MCF 10A (cell line): ENCODE data around the gene LSR. TPM values are rescaled to one million over a fixed set of nuclear protein-coding genes. Genes with fewer than 3 reads are reported as not detected.
"Not testable (repeated sequence)": the region's sequence is repeated elsewhere in the genome, so short reads cannot be mapped to it uniquely, and the experiment has no call there.

Experiments used
- BruUV-seq: library from RNA; stranded (reverse); fragments of 400-500 nt; replicated peaks from 2 replicates; lab custom pipeline; 2021; lab: Mats Ljungman, UMichigan
- CTCF ChIA-PET: fragments of 300-600 bp; sonication (Branson Sonifier 250); formaldehyde crosslinking; extraction: SDS; loops from one replicate; lab custom pipeline; 2021; ENCODE audit warnings: antibody characterized with exemption, inconsistent platforms; lab: Yijun Ruan, JAX
- POLR2A ChIA-PET: fragments of 300-600, 350-650 bp; sonication (Branson Sonifier 250); formaldehyde crosslinking; extraction: SDS; loops from one replicate; lab custom pipeline; 2020; ENCODE audit warnings: antibody characterized with exemption, inconsistent platforms; lab: Yijun Ruan, JAX
- DNase-seq: peaks from one replicate; pipeline ENCODE4 v3.0.0-alpha.2; 2018; ENCODE audit not compliant: unreplicated experiment
- H3K27ac Mint-ChIP-seq: one replicate; pipeline ENCODE4 v1.8.0; 2022; ENCODE audit warnings: mild to moderate bottlenecking, low read depth, mixed read lengths; ENCODE audit not compliant: unreplicated experiment
- H3K27me3 Mint-ChIP-seq: one replicate; pipeline ENCODE4 v1.8.0; 2022; ENCODE audit warnings: mixed read lengths; ENCODE audit not compliant: insufficient read depth, unreplicated experiment
- H3K36me3 Mint-ChIP-seq: one replicate; pipeline ENCODE4 v1.8.0; 2022; ENCODE audit warnings: mild to moderate bottlenecking, moderate library complexity, mixed read lengths; ENCODE audit not compliant: insufficient read depth, unreplicated experiment
- H3K4me1 Mint-ChIP-seq: one replicate; pipeline ENCODE4 v1.8.0; 2022; ENCODE audit warnings: mixed read lengths; ENCODE audit not compliant: insufficient read depth, unreplicated experiment
- H3K4me3 Mint-ChIP-seq: one replicate; pipeline ENCODE4 v1.8.0; 2022; ENCODE audit warnings: mild to moderate bottlenecking, moderate library complexity, mixed read lengths; ENCODE audit not compliant: unreplicated experiment
- H3K9me3 Mint-ChIP-seq: one replicate; pipeline ENCODE4 v1.8.0; 2022; ENCODE audit warnings: mixed read lengths; ENCODE audit not compliant: unreplicated experiment
- intact Hi-C: fragments of 100-400 bp; cut with micrococcal nuclease; formaldehyde crosslinking; loops from 2 replicates; pipeline ENCODE4 v1.14.1; 2022
- total RNA-seq: library from RNA; stranded (reverse); gene quantifications from 2 replicates; pipeline ENCODE4 v1.2.3, GENCODE V29; 2022
- TF ChIP-seq, protein P1 (sequence below): fragments of 200-600 bp; IDR thresholded peaks from one replicate; pipeline ENCODE4 v1.8.0; 2022; ENCODE audit warnings: antibody characterized with exemption, mild to moderate bottlenecking; ENCODE audit not compliant: unreplicated experiment

Gene LSR
- total RNA-seq, 1 experiment from 2014 or later: 64.1 TPM

DNA sequence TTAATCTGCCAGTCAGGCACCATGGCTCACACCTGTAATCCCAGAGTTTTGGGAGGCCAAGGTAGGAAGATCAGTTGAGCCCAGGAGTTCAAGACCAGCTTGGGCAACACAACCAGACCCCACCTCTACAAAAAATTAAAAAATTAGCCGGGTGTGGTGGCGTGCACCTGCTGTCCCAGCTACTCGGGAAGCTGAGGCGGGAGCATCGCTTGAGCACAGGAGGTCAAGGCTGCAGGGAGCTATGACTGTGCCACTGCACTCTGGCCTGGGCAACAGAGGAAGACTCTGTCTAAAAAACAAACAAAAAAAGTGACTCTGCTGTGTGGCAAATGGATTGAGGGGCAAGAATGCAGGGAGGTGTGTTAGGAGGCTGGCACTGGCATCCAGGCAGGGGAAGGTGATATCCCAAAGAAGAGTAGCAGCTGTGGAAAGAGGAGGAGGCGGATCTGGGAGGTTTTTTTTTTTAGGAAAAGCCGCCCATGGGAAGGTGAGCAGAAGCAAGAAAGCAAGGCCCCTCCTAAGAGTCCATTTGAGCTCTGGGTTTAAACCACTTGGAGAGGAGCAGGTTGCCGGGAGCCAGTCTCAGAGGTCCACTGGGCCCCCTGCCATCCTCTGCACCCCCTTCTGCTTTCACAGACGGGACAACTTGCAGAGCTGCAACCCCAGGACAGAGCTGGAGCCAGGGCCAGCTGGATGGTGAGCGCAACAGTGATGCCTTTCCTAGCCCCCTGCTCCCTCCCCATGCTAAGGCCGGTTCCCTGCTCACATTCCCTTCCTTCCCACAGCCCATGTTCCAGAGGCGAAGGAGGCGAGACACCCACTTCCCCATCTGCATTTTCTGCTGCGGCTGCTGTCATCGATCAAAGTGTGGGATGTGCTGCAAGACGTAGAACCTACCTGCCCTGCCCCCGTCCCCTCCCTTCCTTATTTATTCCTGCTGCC, 35.6 kb downstream of the LSR start:
- Mint-ChIP-seq H3K27me3 (peaks cover 28% of the 10 kb centered on the region), H3K4me1 (no peaks in the 10 kb centered on the region), H3K36me3 (peaks cover 5% of the 10 kb centered on the region), H3K27ac (no peak overlapping the region), H3K4me3 (no peak overlapping the region), H3K9me3 (no peaks in the 10 kb centered on the region)
- no TSS peak for BruUV-seq
- DNase-seq: no peak
- ChIA-PET POLR2A (no interaction called here), CTCF (interaction anchor here (0.7 to 1.4 kb wide), 4 partner anchors 20 to 221 kb away, joined by 3 to 6 read pairs (median 4); no protein-coding TSS in a partner anchor)
- intact Hi-C loops: no loop called here
- TF ChIP-seq, protein P1, sequence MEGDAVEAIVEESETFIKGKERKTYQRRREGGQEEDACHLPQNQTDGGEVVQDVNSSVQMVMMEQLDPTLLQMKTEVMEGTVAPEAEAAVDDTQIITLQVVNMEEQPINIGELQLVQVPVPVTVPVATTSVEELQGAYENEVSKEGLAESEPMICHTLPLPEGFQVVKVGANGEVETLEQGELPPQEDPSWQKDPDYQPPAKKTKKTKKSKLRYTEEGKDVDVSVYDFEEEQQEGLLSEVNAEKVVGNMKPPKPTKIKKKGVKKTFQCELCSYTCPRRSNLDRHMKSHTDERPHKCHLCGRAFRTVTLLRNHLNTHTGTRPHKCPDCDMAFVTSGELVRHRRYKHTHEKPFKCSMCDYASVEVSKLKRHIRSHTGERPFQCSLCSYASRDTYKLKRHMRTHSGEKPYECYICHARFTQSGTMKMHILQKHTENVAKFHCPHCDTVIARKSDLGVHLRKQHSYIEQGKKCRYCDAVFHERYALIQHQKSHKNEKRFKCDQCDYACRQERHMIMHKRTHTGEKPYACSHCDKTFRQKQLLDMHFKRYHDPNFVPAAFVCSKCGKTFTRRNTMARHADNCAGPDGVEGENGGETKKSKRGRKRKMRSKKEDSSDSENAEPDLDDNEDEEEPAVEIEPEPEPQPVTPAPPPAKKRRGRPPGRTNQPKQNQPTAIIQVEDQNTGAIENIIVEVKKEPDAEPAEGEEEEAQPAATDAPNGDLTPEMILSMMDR: no peak

DNA sequence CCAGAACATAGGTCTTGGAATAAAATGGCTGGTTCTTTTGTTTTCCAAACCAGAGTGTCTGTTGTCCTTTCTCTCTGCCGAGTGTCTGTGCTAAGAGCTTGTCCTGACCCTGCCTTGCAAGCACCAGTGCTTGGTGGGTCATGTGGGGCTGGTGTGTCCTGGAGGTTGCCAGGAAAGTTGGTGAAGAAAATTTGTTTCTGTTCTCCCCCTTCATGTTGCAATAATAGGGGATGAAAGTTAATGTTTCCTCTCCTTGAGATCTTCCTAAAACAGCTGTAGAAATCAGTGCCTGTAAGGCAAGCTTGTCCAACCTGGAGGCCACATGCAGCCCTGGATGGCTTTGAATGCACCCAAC, 36.3 kb downstream of the LSR start:
- CTCF ChIA-PET: interaction anchor here (0.7 to 1.4 kb wide), 3 partner anchors 192 to 222 kb away, joined by 3 to 6 read pairs (median 4); no protein-coding TSS in a partner anchor
- intact Hi-C loops: no loop called here
- peaks cover 5% of the 10 kb centered on the region for H3K36me3 Mint-ChIP-seq
- H3K27ac Mint-ChIP-seq: no peak overlapping the region
- POLR2A ChIA-PET: no interaction called here
- TF ChIP-seq, protein P1: no peak
- no peak overlapping the region for H3K4me3 Mint-ChIP-seq
- no TSS peak for BruUV-seq
- H3K9me3 Mint-ChIP-seq: no peaks in the 10 kb centered on the region
- no peak for DNase-seq
- H3K4me1 Mint-ChIP-seq: no peaks in the 10 kb centered on the region
- H3K27me3 Mint-ChIP-seq: peaks cover 28% of the 10 kb centered on the region

DNA sequence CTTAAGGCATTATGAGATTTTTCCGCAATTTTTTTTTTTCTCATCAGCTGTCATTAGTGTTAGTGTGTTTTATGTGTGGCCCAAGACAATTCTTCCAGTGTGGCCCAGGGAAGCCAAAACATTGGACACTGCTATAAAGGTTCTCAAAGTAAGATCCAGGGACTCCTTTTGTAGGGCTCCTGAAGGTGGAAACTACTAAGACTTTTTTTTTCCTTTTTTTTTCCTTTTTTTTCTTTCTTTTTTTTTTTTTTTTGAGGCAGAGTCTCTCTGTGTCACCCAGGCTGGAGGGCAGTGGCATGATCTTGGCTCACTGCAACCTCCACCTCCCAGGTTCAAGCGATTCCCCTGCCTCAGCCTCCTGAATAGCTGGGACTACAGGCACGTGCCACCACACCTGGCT, 36.7 kb downstream of the LSR start:
- H3K27me3 Mint-ChIP-seq: peaks cover 32% of the 10 kb centered on the region
- CTCF ChIA-PET: interaction anchor here (0.7 to 1.4 kb wide), 3 partner anchors 192 to 222 kb away, joined by 3 to 6 read pairs (median 4); no protein-coding TSS in a partner anchor
- H3K4me3 Mint-ChIP-seq, H3K4me1 Mint-ChIP-seq, intact Hi-C loops, BruUV-seq, H3K27ac Mint-ChIP-seq, H3K36me3 Mint-ChIP-seq, DNase-seq, POLR2A ChIA-PET, H3K9me3 Mint-ChIP-seq: not testable (repeated sequence)

DNA sequence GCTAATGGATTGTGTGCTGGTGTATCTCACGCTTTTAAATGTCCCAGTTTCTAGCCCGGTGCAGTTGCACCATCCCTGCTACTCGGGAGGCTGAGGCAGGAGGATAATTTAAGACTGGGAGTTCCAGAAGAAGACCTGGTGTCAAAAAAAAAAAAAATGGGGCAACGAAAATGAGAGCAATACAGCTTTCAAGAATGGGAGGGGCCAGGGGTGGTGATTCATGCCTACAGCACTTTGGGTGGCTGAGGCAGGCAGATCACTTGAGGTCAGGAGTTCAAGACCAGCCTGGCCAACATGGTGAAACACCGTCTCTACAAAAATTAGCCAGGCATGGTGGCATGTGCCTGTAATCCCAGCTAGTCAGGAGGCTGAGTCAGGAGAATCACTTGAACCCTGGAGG, 37.3 kb downstream of the LSR start:
- intact Hi-C loops, POLR2A ChIA-PET, CTCF ChIA-PET: not testable (repeated sequence)

DNA sequence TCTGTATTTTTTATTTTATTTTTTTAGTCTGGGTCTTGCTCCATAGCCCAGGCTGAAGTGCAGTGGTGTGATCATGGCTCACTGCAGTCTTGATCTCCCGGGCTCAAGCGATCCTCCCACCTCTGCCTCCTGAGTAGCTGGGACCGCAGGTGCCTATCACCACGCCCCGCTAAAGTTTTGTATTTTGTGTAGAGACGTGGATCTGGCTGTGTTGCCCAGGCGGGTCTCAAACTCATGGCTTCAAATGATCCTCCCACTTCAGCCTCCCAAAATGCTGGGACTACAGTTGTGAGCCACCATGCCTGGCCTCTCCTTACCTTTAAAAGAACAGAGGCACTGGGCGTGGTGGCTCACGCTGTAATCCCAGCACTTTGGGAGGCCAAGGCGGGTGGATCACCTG, 38.9 kb downstream of the LSR start:
- no peak overlapping the region for H3K27ac Mint-ChIP-seq
- H3K27me3 Mint-ChIP-seq: peaks cover 49% of the 10 kb centered on the region
- H3K4me3 Mint-ChIP-seq: no peak overlapping the region
- no TSS peak for BruUV-seq
- H3K9me3 Mint-ChIP-seq: no peaks in the 10 kb centered on the region
- H3K4me1 Mint-ChIP-seq: no peaks in the 10 kb centered on the region
- ChIA-PET CTCF (interaction anchor here (0.6 kb wide), 1 partner anchor 824 kb away, joined by 4 read pairs; no protein-coding TSS in a partner anchor), POLR2A (interaction anchor here (0.6 kb wide), 1 partner anchor 899 kb away, joined by 4 read pairs; no protein-coding TSS in a partner anchor)
- TF ChIP-seq, protein P1: no peak
- DNase-seq: no peak
- H3K36me3 Mint-ChIP-seq: no peaks in the 10 kb centered on the region
- intact Hi-C loops: no loop called here

More for the DNA sequence above, 37.3 kb downstream of the LSR start:
- H3K27me3 Mint-ChIP-seq: peaks cover 39% of the 10 kb centered on the region
- DNase-seq, H3K36me3 Mint-ChIP-seq, H3K4me1 Mint-ChIP-seq, H3K27ac Mint-ChIP-seq, H3K4me3 Mint-ChIP-seq, H3K9me3 Mint-ChIP-seq, BruUV-seq: not testable (repeated sequence)
